GM12892 (cell line): ENCODE measurements around the gene ZNF23.

ENCODE experiments used
- POLR2A ChIP-seq: IDR thresholded peaks from 2 replicates; pipeline ENCODE4 v1.6.1; 2011; ENCODE audit warnings: low read depth, low read length, control low read depth
- TAF1 ChIP-seq: IDR thresholded peaks from 2 replicates; pipeline ENCODE4 v1.6.1; 2011; ENCODE audit warnings: low read depth, mild to moderate bottlenecking, control low read depth, low read length, borderline replicate concordance

GRCh38 chr16:71410146-71410545 lies 51.9 kb downstream of the ZNF23 start:
- TF ChIP-seq POLR2A: no peak
- no peak for TF ChIP-seq TAF1
